HPDE6-E6E7 (cell line): ENCODE measurements around the gene BAIAP2L2.
A peak's percentile ranks its signal among the peaks of the same experiment; 100 is the strongest.
"Not testable (repeated sequence)": the region's sequence is repeated elsewhere in the genome, so short reads cannot be mapped to it uniquely, and the experiment has no call there.

Experiments
- DNase-seq: peaks from one replicate; pipeline ENCODE4 v3.0.0; 2011; ENCODE audit warnings: missing footprints; ENCODE audit errors: extremely low spot score

BAIAP2L2 gene

GRCh38 chr22:38127869-38128268 lies 17.4 kb upstream of the BAIAP2L2 start:
- no peak for DNase-seq

- DNase-seq, result no peak
These were observed 16.6 kb upstream of the BAIAP2L2 start for GRCh38 chr22:38126928-38127668.

GRCh38 chr22:38125751-38126201 lies 15.3 kb upstream of the BAIAP2L2 start:
- DNase-seq, result no peak

- DNase-seq, result no peak
These were observed 14.6 kb upstream of the BAIAP2L2 start for GRCh38 chr22:38125038-38125610.

- DNase-seq, result peak; percentile 85
These were observed 13.9 kb upstream of the BAIAP2L2 start for GRCh38 chr22:38124236-38124974.

DNA sequence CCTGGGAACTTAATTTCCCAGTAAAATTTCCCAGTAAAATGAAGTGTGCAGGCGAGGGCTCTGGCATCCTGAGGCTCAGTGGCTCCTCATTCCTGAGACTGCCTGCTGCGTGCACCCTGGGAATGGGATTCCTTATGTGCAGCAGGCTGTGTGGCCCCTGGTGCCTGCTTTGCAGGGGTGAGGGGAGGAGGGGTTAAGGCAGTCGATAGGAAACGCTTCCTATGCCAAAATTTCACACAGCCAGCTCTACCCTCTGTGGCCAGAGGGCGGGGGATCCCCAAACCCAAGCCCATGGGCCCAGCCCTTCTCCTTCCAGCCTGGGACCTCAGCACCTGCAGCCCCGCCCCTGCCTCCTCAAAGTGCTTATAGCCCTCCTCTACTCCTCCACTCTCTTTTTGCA lies 12.1 kb upstream of the BAIAP2L2 start:
- DNase-seq, result no peak

- no peak for DNase-seq
These were observed 10.1 kb upstream of the BAIAP2L2 start for GRCh38 chr22:38120359-38121110.

DNA sequence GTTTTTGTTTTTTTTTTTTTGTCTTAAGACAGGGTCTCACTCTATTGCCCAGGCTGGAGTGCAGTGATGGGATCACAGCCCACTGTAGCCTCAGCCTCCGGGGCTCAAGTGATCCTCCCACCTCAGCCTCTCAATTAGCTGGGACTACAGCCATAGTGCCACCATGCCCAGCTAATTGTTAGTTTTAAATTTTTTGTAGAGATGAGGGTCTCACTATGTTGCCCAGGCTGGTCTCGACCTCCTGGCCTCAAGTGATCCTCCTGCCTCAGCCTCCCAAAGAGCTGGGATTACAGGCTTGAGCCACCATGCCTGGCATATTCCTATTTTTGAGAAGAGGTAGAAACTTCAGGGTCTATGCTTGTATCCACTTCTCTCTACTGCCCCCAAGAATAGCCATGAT lies 8.3 kb upstream of the BAIAP2L2 start:
- not testable (repeated sequence) for DNase-seq

DNA sequence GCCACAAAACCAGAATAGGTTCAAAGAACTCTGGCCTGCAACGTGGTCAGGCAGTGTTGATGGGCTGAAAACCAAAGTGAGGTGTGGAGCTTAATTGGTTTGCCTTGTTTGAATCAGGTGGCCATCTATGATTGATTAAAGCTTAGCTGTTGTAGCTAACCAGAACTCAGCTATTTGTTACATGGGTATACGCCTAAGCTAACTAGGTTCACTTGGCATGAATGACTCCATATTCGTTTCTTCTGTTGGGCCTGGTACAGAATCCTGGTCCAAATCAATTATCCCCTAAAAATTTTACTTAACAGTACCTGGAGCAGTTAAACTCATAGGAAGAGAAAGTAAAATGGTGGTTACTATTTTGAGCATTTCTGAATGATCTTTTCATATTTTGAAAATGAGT lies 7.7 kb upstream of the BAIAP2L2 start:
- no peak for DNase-seq

GRCh38 chr22:38117556-38117955 lies 7.1 kb upstream of the BAIAP2L2 start:
- not testable (repeated sequence) for DNase-seq

DNA sequence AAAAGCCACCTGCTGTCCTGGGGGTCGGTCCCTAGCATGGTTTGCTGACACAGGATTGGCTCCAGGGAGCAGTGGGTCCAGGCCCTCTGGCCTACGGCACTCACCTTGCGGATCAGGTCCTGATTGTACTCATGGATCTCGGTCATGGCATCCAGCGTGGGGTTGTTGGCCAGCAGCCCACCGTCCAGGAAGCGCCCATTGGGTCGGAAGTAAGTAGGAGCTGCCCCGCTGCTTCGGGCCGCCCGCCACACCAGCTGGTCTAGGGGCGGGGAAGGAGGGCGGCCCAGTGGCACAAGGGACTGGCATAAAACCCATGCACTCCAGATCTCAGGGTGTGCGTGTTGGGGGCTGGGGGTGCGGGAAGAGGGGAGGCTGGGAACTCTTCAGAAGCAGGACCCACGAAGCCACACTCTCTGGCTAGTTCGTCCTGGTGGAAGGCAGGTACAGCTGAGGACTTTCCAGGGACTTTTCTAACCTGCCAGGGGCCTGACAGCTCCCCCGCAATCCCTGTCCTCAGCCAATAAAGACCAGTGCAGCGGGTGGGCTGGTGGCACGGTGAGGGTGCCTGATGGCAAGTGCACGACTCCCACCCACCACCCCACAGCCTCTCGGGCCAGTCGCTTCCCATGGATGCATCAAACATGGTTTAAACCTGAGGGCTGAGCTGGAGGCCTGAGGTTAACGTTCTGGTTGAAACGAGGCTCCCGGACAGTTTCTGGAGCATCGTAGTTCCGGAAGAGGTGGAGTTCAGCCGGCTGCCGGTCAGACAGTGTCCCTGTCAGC lies 5.1 kb upstream of the BAIAP2L2 start:
- DNase-seq, result no peak

DNA sequence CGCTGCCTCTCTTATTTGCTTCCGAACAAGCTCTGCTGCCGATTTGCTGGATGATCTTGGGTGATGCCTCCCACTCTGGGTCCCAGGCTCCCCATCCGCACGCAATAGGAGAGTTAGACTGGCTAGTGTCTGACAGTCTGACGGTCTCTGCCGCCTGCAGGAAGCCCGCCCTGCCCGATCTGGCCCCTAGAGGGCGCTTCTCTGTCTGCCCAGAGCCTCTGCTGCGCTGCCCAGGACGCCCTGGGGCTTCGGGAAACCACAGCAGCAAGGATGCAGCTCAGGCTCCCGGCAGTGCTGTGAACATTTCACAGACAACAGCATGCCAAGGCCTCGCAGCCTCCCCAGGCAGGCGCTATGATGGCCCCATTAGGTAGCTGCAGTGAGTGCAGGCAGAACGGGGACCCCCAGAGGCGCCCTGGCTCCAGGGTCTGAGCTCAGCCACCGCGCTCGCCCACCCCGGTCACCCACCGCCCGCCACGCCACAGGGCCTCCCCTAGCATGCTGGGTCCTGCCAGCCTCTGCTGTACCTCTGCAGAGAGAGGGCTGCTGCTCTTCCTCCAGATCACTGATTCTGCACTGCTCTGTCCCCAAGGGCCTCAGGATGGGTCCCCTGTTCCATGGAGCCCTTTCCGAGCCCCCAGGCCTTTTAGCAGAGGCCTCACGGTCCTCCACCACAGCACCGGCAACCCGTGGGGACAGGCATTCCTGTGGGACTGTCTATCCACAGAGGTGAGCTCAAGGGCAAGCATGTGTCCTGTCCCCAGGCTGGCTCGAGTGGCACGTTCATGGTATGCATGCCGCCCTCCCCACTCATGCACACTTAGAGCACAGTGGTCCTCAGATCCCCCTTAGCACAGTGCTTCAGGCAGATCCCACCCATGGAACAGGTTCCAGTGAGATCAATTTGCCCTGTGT lies 4.3 kb upstream of the BAIAP2L2 start:
- peak; percentile 67 for DNase-seq

DNA sequence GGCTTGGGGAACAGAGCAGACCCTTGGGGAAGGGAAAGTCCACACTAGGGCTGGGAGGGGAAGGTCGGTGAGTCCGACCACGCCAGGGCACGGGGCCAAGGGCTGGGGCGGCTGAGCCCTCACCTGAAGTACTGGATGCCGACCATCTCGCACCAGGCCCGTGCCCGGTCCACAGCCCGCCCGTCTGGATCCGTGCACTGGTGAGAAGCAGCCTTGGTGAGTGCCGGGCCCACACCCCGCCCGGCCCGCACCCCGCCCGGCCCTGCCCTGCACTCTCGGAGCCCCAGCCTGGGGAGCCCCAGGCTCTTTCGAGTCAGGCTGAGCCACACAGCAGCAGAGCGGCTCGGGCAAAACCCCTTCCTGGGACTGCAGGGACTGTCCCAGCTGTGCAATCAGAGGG lies 1.9 kb upstream of the BAIAP2L2 start:
- DNase-seq, result no peak

DNA sequence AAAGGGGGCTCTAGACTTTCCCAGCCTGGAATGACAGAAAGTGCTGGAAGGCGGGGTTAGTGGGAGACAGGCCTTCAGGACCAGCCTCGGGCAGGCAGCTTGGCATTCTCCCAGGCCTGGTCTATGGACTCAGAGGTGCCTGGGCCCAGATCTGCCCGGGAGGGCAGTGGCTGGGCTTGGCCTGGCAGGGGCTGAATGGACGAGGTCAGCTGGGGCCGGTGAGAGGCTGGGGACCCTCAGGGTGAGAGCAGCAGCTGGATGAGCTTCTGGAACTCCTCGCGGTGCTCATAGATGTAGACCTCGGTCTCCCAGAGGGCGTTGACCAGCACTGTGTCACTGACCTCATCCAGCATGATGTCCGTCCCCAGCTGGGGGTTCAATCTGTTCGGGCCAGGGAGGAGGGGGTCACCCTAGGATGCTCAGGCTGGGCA lies 1.5 kb upstream of the BAIAP2L2 start:
- no peak for DNase-seq

GRCh38 chr22:38110863-38111852 lies 674 bp upstream of the BAIAP2L2 start:
- DNase-seq, result peak; percentile 70

GRCh38 chr22:38109371-38110001 lies 998 bp downstream of the BAIAP2L2 start:
- no peak for DNase-seq

GRCh38 chr22:38108561-38109319 lies 1.7 kb downstream of the BAIAP2L2 start:
- no peak for DNase-seq
